SK-N-MC (cell line): Measurements from ENCODE around the gene CASP2.

Source experiments
- EZH2 ChIP-seq: fragments of 200-600 bp; sonication (generic); IDR thresholded peaks from one replicate; pipeline ENCODE4 v1.6.1; 2017; ENCODE audit warnings: antibody characterized with exemption
- FOXP2 ChIP-seq: optimal IDR thresholded peaks from 2 replicates; pipeline ENCODE3; 2011; ENCODE audit warnings: mild to moderate bottlenecking, moderate library complexity; ENCODE audit not compliant: insufficient read depth; ENCODE audit errors: extremely low read length, control extremely low read depth
- POLR2AphosphoS5 ChIP-seq: IDR thresholded peaks from 2 replicates; pipeline ENCODE4 v1.6.1; 2012; ENCODE audit warnings: mild to moderate bottlenecking, low read depth, low read length, borderline replicate concordance

DNA sequence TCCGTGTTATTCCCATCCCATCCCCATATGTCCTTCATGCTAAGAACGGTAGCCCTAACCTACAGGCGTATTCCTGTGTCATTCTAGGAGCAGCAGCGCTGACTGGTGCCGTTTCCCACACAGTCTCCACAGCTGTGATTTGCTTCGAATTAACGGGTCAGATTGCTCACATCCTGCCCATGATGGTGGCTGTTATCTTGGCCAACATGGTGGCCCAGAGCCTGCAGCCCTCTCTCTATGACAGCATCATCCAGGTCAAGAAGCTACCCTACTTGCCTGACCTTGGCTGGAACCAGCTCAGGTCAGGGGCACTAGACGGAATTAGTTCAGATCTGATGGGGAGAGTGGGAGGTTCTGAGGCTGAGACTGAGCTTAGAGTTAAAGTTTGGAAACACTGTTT is 53.7 kb downstream of the CASP2 start:
- no peak for TF ChIP-seq POLR2AphosphoS5
- no peak for TF ChIP-seq EZH2
- TF ChIP-seq FOXP2 = no peak
